ENCODE data around the gene SLC35D1.

SLC35D1 gene

DNA sequence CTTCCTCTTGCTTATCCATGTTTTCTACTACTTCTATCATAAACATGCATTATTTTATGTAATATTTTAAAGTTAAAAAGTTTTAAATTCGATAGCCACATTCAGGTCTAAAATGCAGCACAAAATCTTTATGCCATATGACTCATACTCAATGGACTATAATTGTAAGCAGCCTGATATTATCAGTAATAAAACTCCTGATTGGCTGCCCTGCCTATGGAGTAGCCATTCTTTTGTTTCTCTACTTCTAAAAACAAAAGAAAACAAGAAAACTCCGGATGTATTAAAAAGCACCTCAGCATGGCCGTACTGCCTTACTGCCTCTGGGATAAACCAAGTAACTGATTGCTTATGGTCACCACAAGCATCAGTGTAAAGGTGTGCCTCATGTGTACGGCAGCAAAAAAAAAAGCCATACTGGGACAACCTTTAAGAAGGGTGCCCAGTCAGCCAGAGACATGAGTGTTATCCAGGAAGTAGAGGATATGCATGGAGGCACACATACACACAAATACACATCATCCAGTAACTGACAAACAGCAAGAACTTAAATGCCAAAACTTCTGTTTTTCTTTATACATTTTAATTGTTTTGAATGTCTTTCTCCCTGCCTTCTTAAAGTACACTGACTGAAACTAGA is 9.2 kb downstream of the SLC35D1 start:
- ChIA-PET CTCF (interaction anchor here (0.6 kb wide), 1 partner anchor 207 kb away, joined by 4 read pairs; no protein-coding TSS in a partner anchor), POLR2A (no interaction called here)
- no peak for DNase-seq (ENCODE audit: extremely low spot score)
- TF ChIP-seq, protein P1, sequence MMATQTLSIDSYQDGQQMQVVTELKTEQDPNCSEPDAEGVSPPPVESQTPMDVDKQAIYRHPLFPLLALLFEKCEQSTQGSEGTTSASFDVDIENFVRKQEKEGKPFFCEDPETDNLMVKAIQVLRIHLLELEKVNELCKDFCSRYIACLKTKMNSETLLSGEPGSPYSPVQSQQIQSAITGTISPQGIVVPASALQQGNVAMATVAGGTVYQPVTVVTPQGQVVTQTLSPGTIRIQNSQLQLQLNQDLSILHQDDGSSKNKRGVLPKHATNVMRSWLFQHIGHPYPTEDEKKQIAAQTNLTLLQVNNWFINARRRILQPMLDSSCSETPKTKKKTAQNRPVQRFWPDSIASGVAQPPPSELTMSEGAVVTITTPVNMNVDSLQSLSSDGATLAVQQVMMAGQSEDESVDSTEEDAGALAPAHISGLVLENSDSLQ (IDR thresholded peaks at IDR 0.05) = no peak
- TF ChIP-seq CTBP1 (IDR thresholded peaks at IDR 0.05; ENCODE audit: borderline replicate concordance) = no peak
- no peak for TF ChIP-seq HDGF (IDR thresholded peaks at IDR 0.05; ENCODE audit: borderline replicate concordance)
- no peak for TF ChIP-seq NFRKB (IDR thresholded peaks at IDR 0.05)
- no peak for TF ChIP-seq BHLHE40 (IDR thresholded peaks at IDR 0.05; ENCODE audit: borderline replicate concordance)
- TF ChIP-seq L3MBTL2 (conservative IDR thresholded peaks at IDR 0.05) = no peak
- TF ChIP-seq ZNF384 (IDR thresholded peaks at IDR 0.05) = no peak

DNA sequence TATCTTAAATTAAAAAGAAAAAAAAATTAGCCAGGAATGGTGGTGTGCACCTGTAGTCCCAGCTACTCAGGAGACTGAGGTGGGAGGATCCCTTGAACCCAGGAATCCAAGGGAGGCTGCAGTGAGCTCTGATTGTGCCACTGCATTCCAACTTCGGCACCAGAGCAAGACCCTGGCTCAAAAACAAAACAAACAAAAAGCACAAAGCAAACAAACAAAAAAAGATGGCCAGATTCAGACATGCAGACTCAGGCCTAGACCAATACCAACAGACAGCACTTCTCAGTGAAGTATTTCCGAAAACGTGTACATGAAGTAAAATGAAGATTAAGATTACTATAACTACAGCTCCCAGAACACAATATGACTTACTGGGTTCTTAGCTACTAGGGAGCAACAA is 10.6 kb downstream of the SLC35D1 start:
- CTCF ChIA-PET = no interaction called here
- no peak for TF ChIP-seq SUZ12 (IDR thresholded peaks at IDR 0.05)
- no peak for TF ChIP-seq HDGF (IDR thresholded peaks at IDR 0.05; ENCODE audit: borderline replicate concordance)
- TF ChIP-seq NFRKB (IDR thresholded peaks at IDR 0.05) = no peak
- TF ChIP-seq L3MBTL2 (conservative IDR thresholded peaks at IDR 0.05) = no peak
- TF ChIP-seq ARNT (IDR thresholded peaks at IDR 0.05) = no peak
- no peak for TF ChIP-seq SP1 (IDR thresholded peaks at IDR 0.05)
- TF ChIP-seq FOXK2 (IDR thresholded peaks at IDR 0.05) = no peak
- no peak for TF ChIP-seq CTBP1 (IDR thresholded peaks at IDR 0.05; ENCODE audit: borderline replicate concordance)
- TF ChIP-seq ELF4 (IDR thresholded peaks at IDR 0.05) = no peak
- no peak for TF ChIP-seq BHLHE40 (IDR thresholded peaks at IDR 0.05; ENCODE audit: borderline replicate concordance)
- no peak for TF ChIP-seq LEF1 (IDR thresholded peaks at IDR 0.05; ENCODE audit: borderline replicate concordance)
- no peak for TF ChIP-seq ZNF384 (IDR thresholded peaks at IDR 0.05)
- no peak for TF ChIP-seq TARDBP (IDR thresholded peaks at IDR 0.05)
- TF ChIP-seq FOXA1 (IDR thresholded peaks at IDR 0.05) = no peak
- TF ChIP-seq, protein P1 (IDR thresholded peaks at IDR 0.05) = no peak
- no peak for TF ChIP-seq FOXM1 (IDR thresholded peaks at IDR 0.05; ENCODE audit: borderline replicate concordance)
- DNase-seq (ENCODE audit: extremely low spot score) = no peak
- POLR2A ChIA-PET = no interaction called here

DNA sequence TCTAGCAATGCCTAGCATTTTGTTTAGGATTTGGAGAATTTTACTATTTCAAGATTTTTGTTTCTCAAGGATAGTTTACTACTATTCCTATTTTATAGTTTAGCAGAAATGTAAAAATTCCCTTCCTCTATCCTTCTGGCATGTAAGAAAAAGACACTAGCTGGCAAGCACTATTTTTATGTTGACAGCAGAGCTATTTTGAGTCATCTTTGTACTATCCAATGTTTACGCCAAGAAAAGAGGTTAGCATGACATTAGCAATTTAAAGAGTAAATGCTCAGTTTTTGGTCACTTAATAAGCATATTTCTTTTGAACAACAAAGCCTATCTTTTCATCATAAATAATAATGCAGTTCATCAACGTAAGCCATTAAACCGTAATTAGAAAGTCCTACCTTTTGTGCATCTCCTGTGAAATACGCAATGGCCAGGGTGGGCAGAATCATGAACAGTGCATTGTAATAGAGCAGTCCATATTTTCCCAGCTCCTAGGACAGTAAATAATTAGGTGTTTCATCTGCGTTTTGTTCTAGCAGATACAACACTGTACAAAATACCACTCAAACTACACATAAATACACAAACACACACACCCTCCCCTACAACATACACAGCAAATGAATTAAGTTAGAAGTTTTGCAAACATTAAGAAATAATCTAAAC is 12.0 kb downstream of the SLC35D1 start:
- DNase-seq (ENCODE audit: extremely low spot score) = no peak
- ChIA-PET CTCF (interaction anchor here (0.8 kb wide), 1 partner anchor 8 kb away, joined by 7 read pairs; no protein-coding TSS in a partner anchor), POLR2A (interaction anchor here (1.6 kb wide), 1 partner anchor 11 kb away, joined by 6 read pairs; no protein-coding TSS in a partner anchor)
- TF ChIP-seq TARDBP (IDR thresholded peaks at IDR 0.05) = no peak
- TF ChIP-seq CTBP1 (IDR thresholded peaks at IDR 0.05; ENCODE audit: borderline replicate concordance) = no peak
- no peak for TF ChIP-seq FOXM1 (IDR thresholded peaks at IDR 0.05; ENCODE audit: borderline replicate concordance)
- TF ChIP-seq FOXA1 (IDR thresholded peaks at IDR 0.05) = no peak
- TF ChIP-seq ELF4 (IDR thresholded peaks at IDR 0.05) = no peak
- no peak for TF ChIP-seq L3MBTL2 (conservative IDR thresholded peaks at IDR 0.05)
- TF ChIP-seq ARNT (IDR thresholded peaks at IDR 0.05) = no peak
- no peak for TF ChIP-seq ZNF384 (IDR thresholded peaks at IDR 0.05)
- TF ChIP-seq SP1 (IDR thresholded peaks at IDR 0.05) = no peak

DNA sequence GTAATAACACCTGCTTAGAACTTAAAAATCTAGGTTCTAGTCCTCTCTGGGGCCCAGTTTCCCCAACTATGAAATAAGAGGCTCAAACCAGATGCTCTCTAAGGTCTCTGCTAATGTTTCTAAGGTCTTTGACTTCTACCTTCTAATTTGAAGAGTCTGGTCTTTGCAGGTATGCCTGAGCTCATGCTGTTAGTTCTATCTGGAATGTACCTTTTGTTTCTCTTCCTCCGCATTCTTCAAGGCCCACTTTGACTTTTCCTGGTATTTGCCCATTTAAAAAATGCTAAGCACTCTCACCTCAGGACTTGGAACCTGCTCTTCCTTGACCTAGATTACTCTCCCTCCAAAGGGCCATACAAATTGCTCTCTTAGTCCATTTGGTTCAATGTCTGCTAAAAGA is 13.5 kb downstream of the SLC35D1 start:
- POLR2A ChIA-PET = no interaction called here
- CTCF ChIA-PET = no interaction called here
- no peak for DNase-seq (ENCODE audit: extremely low spot score)
- no peak for TF ChIP-seq ARNT (IDR thresholded peaks at IDR 0.05)
- no peak for TF ChIP-seq LEF1 (IDR thresholded peaks at IDR 0.05; ENCODE audit: borderline replicate concordance)
- TF ChIP-seq CTBP1 (IDR thresholded peaks at IDR 0.05; ENCODE audit: borderline replicate concordance) = no peak
- TF ChIP-seq BHLHE40 (IDR thresholded peaks at IDR 0.05; ENCODE audit: borderline replicate concordance) = no peak
- TF ChIP-seq FOXK2 (IDR thresholded peaks at IDR 0.05) = no peak
- TF ChIP-seq TARDBP (IDR thresholded peaks at IDR 0.05) = no peak
- TF ChIP-seq ELF4 (IDR thresholded peaks at IDR 0.05) = no peak
- no peak for TF ChIP-seq NFRKB (IDR thresholded peaks at IDR 0.05)
- TF ChIP-seq SP1 (IDR thresholded peaks at IDR 0.05) = no peak
- TF ChIP-seq, protein P1 (IDR thresholded peaks at IDR 0.05) = no peak
- no peak for TF ChIP-seq ZNF384 (IDR thresholded peaks at IDR 0.05)

DNA sequence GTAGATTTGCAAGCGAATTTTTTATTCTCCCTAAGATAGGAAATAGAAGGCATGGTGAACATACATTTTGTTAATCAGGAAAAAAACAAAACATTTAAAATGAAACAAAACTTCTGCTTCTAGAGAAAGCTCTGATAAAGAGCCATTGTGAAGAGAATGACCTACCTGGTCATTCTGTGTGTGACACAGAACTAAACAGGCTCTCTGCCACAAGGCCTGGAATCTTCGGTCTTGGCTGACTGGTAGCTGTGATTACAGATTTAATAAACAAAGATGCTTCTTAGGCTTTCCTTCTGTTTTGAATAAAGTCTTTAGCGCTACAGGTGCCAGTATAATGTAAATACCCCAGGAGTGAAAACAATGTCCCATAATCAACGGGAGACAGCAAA is 22.1 kb downstream of the SLC35D1 start:
- no peak for DNase-seq (ENCODE audit: extremely low spot score)
- CTCF ChIA-PET = no interaction called here
- POLR2A ChIA-PET = no interaction called here
- TF ChIP-seq CTBP1 (IDR thresholded peaks at IDR 0.05; ENCODE audit: borderline replicate concordance) (no peak), SUZ12 (IDR thresholded peaks at IDR 0.05) (no peak)

DNA sequence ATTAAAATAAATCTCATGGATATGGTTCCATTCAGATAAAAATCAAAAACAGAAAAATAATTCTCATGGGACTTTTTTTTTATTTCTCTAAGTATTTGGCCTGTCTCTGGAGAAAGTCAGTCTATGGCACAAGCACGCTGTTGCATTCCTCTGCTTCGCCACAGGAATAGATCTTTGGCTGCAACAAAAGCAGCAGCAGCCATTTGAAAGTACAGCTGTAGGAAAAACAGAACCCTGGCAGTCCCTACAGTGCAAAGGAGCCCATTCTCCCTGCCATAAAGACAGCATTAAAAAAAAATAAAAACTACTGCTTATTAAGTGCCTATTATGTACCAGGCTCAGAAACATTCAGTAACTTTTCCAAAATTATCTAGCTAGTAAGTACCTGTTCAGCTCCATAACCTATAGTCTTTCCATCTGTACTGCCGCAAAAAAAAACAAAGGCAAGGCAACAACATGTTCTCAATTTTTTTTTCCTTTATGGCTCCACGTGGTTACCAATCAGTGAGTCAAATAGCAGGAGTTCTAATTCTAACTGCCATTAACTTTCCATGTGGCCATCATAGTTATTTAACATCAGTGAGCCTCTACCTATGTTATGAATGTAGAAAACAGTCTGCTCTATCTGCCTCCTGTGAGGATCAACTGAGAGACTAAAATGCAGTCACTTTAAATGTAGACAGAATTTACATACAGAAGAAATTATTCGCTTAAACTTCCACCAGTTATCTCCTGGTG is 22.7 kb downstream of the SLC35D1 start:
- TF ChIP-seq TARDBP (IDR thresholded peaks at IDR 0.05) (no peak), FOXM1 (IDR thresholded peaks at IDR 0.05; ENCODE audit: borderline replicate concordance) (no peak)
- TF ChIP-seq, protein P1 (IDR thresholded peaks at IDR 0.05) = no peak
- DNase-seq (ENCODE audit: extremely low spot score) = no peak
- ChIA-PET CTCF (interaction anchor here (0.6 kb wide), 1 partner anchor 1253 kb away, joined by 3 read pairs; no protein-coding TSS in a partner anchor), POLR2A (no interaction called here)
